HG03571 (cell line): Measurements from ENCODE around the gene PLXDC1.
"Not testable (repeated sequence)": the region's sequence is repeated elsewhere in the genome, so short reads cannot be mapped to it uniquely, and the experiment has no call there.

Experiments used
- ATAC-seq: cut with Tn5 transposase; IDR thresholded peaks from one replicate; pipeline ENCODE4 v1.9.1; 2021; ENCODE audit not compliant: unreplicated experiment

PLXDC1 gene

GRCh38 chr17:39129544-39129943 lies 21.9 kb downstream of the PLXDC1 start:
- not testable (repeated sequence) for ATAC-seq

DNA sequence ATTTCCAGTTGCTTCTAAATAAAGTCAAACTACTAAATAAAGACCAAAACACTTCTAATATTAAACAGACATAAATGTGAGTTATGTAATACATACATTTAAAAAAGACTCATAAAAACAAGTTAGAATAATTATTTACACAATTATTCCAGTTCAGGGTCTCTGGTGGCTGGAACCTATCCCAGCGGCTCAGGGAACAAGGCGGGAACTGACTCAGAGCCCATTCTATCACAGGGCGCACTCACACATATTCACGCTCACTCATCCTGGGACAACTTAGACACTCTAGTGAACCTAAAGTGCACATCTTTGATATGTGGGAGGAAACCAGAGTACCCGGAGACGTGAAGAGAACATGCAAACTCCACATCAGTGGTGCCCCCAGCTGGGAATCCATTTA lies 25.0 kb downstream of the PLXDC1 start:
- ATAC-seq, result no peak

DNA sequence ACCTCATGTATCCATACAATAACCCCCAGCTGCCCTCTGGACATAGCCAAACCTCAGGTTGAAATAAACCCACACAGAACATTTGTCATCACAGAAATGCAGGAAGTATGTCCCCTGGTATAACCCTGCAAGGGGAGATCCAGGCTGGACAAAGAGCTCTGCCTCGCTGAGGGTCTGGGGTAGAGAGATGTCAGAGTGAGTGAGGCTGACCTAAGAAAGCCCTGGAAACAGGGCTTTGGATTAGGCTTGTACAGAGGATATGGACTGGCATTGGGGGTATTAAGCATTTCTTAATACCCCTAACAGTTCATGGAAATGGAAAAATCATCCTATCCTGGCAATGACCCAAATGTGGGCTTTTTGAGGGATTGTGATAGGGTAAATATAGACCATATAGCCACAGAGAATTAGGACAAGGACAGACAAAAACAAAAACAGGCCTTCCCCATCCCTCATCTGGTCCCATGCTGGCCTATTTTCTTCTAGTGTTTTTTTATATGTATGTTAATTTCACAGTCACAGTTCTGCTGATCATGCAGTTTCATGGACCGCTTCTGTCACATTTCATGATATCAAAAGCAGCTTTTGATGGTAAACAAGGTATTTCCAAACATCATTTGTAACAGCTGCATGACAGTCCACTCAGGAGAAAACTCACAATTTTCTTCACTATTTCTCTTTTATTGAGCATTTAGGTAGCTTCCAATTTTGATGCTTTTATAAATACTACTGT lies 26.1 kb downstream of the PLXDC1 start:
- ATAC-seq, result no peak

DNA sequence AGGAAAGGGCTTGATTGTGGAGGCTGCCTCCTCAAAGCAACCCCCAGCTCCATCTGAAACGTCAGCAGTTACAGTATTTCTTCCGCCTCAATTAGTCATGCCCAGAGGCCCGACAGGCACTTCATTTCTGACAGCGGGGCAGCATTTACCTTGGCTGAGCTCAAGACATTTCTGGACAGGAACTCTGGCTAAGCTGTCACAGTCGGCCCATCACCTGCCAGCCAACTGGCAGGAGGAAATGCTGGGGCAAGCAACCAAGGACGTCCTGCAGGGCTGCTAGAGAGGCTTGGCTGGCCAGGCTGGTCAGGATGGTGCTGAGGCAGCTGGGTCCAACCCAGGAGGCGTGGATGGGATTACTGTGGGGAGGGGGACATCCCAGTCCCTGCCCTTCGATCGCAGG lies 27.8 kb downstream of the PLXDC1 start:
- ATAC-seq, result no peak

DNA sequence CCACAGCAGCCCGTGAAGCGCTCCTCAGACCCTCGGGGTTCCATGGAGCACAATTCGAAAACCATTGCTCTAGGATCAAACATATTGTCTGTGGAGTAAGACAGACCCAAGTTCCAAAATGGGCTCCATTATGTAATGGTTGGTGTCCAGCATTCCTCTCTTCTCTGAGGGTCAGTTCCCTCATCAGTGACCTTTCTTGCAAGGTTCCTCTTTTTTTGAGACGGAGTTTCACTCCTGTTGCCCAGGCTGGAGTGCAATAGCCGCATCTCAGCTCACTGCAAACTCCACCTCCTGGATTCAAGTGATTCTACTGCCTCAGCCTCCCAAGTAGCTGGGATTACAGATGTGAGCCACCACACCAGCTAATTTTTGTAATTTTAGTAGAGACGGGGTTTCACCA lies 28.4 kb downstream of the PLXDC1 start:
- ATAC-seq, result no peak

DNA sequence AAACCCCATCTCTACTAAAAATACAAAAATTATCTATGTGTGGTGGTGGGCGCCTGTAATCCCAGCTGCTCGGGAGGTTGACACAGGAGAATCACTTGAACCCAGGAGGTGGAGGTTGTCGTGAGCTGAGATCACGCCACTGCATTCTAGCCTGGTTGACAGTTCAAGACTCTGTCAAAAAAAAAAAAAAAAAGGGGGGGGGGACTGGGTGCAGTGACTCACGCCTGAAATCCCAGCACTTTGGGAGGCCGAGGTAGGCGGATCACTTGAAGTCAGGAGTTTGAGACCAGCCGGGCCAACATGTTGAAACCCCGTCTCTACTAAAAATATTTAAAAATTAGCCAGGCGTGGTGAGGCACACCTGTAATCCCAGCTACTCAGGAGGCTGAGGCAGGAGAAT lies 29.5 kb downstream of the PLXDC1 start:
- ATAC-seq, result not testable (repeated sequence)

DNA sequence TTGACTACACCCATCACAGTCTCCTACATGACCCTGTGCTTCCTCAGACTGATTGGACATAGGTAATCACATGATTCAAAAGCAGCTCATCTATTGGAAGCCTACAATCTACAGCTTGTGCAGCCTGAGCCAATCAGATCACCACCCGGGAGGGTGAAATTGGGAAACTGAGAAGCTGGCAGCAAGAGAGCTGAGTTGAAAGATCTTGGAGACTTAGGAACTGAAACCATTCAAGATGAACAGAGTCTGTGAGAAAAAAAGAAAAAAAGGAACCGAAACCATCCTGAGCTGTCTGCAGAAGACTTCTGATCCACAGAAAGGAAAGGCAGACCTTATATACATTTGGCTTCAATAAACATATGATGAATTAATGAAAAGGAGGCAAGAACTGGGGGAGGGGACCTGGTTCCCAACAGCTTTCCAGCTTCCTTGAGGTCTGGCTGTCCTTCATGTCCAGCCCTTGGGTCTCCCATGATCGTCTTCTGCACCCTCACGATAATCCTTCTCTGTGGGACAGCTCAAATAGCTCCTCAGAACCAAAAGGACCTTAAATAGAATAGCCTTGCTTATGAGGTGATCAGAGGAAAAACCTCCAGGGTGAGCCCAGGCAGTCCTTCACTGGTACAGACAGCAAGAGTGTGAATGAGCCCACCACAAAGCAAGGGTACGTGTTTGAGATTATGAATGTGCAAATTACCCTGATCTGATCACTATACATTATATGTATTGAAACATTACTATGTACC lies 32.6 kb downstream of the PLXDC1 start:
- no peak for ATAC-seq

- no peak for ATAC-seq
These were observed 35.2 kb downstream of the PLXDC1 start for GRCh38 chr17:39116224-39116623.

GRCh38 chr17:39115135-39115534 lies 36.3 kb downstream of the PLXDC1 start:
- no peak for ATAC-seq

DNA sequence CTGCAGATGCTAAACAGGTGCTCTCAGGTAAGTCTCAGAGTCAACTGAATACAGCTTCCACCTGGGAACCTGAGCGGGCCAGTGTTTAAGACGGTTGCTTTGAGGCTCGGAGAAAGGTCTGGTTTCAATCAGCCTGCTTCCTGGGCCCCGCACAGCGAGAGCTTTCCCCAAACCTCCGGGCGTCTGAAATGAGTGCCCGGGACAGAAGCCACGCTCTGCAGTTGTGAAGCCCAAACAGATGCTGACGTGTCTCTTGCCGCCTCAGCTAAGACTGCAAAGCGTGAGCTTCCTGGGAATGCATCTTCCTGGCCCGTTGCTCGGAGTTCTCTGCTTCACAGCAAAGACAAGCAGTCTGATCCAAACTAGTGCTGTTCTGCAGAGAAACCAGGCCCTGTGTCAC lies 36.7 kb downstream of the PLXDC1 start:
- no peak for ATAC-seq

GRCh38 chr17:39113871-39114270 lies 37.6 kb downstream of the PLXDC1 start:
- ATAC-seq, result no peak

GRCh38 chr17:39110435-39111136 lies 40.9 kb downstream of the PLXDC1 start:
- no peak for ATAC-seq

DNA sequence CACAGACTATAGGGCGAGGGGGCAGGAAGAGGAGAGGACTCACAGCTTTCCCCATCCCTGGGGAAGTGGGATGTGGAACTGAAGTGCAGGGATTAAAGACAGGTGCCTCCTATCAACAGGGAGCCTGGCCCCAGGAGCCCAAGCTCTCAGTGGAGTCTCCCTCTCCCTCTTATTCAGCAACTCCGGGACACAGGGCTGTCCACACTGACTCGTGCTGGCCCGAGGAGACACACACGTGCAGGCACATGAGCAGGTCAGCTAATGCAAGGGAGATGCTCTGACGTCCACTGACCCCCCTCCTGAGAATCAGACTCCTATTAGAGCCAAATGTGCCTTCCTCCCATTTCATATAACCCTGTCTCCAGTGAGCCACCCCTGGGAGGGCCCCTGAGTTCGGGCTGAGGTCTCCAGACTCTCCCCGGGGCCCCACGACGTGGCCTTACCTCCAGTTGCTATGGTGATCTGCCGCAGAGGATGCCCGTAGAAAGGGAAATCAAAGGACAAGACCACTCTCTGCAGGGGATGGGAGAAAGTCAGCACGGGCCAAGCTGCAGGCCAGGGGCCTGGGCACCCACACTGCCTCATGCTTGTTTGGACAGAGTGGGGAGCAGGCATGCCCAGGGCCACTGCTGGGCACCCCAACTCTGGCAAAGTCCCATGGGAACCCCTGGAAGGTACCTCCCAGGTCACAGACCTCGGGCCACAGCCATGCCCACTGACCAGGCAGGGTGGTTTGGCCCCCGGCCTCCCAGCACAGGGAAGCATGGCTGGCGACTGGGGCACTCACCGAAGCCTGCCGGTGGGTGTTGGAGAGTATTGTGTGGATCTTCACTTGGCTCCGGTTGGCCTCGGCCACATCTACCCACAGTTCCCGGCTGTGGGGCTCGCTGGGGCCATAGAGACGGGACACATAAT lies 42.7 kb downstream of the PLXDC1 start:
- no peak for ATAC-seq

- ATAC-seq, result no peak
These were observed 43.5 kb downstream of the PLXDC1 start for GRCh38 chr17:39107973-39108372.

- ATAC-seq, result no peak
These were observed 44.3 kb downstream of the PLXDC1 start for GRCh38 chr17:39107155-39107554.

DNA sequence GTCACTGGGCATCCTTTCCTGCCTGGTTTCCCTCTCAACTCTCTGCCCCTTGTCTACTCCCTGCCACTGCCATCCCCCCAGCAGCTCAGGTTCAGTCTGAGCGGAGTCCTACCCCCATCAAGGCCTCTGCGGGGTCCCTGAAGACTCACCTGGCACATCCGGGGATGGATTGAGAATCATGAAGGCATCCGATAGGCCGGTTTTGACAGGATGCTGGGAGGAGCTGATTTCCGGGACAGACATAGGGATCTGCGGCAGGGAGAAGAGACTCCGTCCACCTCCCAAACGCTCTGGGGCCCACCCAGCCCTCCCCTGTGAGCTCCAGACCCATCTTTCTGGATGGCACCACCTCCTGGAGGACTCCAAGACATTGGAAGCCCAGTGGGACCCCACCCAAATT lies 45.7 kb downstream of the PLXDC1 start:
- ATAC-seq, result no peak

- no peak for ATAC-seq
These were observed 46.8 kb downstream of the PLXDC1 start for GRCh38 chr17:39104657-39105056.

GRCh38 chr17:39104046-39104445 lies 47.4 kb downstream of the PLXDC1 start:
- ATAC-seq, result no peak

- ATAC-seq, result no peak
These were observed 50.3 kb downstream of the PLXDC1 start for GRCh38 chr17:39101091-39101490.

DNA sequence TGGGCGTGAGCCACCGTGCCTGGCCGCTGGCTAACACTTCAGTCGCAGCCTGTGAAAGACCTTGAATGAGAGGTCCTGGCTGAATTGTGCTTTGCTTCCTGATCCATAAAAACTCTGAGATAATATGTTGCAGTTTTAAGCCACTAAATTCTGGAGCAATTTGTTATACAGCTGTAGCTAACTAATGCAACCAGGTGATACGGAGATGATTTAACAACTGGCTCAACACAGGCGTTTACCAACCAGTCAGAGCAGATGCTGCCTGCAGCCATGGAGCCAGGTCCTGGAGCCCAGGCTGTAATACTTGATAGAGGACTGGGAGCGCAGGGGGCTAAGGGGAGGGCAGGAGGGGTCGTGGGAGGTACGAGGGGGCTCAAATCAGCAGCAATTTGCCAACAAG lies 50.9 kb downstream of the PLXDC1 start:
- no peak for ATAC-seq
